Breast epithelium (tissue), 3 donors: ENCODE measurements around the gene FOXC1.

Experiments
- CTCF ChIP-seq, 3 donors: fragments of 450-650 bp; IDR thresholded peaks; one replicate each; pipeline ENCODE4 v1.5.1; 2016 to 2017; ENCODE audit warnings: antibody characterized with exemption in 3 of 3, mild to moderate bottlenecking in 3 of 3, moderate library complexity in 3 of 3
- POLR2A ChIP-seq: fragments of 450-650 bp; IDR thresholded peaks from one replicate; pipeline ENCODE4 v1.6.1; 2016; ENCODE audit warnings: antibody characterized with exemption, mild to moderate bottlenecking, moderate library complexity
- POLR2AphosphoS5 ChIP-seq, 3 donors: sonication (generic); formaldehyde crosslinking; IDR thresholded peaks; one replicate each; pipeline ENCODE4 v1.6.1; 2017; ENCODE audit warnings: antibody characterized with exemption in 3 of 3

GRCh38 chr6:1585669-1586049 lies 24.1 kb upstream of the FOXC1 start:
- no peak for TF ChIP-seq CTCF (IDR thresholded peaks at IDR 0.05)
- no peak for TF ChIP-seq POLR2AphosphoS5 (IDR thresholded peaks at IDR 0.05)
- TF ChIP-seq POLR2A, result no peak
